Measurements from ENCODE around the gene GAS7.
"Not testable (repeated sequence)": the region's sequence is repeated elsewhere in the genome, so short reads cannot be mapped to it uniquely, and the experiment has no call there.

Gene GAS7

GRCh38 chr17:9922012-9922848, 276.2 kb downstream of the GAS7 start:
- DNase-seq: no peak

- not testable (repeated sequence) for DNase-seq
These were observed 277.2 kb downstream of the GAS7 start for GRCh38 chr17:9921216-9921615.

DNA sequence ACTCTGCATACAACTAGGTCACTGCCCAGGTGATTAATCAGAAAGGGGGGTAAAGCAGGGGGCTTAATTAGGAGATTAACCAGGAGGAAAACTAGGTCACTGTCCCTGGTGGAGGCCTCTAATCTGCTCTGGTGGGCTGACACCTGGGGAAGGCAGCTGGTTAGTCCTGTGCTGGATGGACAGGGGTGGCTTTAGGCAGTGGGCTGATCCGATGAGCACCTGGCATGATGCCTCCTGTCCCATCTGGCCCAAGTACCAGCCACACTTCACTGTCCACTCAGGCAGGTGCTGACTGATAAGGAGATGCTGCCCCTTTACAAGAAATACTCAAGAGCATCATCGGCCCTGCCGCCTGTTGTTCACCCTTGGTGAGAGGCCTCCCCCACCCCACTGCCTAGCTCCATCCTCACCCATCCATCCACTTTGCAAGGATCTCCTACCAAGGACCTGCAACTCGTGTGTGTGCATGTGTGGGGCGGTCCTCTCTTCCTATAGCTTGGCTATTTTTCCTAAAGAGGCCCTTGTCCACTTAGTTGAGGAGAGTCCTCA, 279.5 kb downstream of the GAS7 start:
- no peak for DNase-seq

DNA sequence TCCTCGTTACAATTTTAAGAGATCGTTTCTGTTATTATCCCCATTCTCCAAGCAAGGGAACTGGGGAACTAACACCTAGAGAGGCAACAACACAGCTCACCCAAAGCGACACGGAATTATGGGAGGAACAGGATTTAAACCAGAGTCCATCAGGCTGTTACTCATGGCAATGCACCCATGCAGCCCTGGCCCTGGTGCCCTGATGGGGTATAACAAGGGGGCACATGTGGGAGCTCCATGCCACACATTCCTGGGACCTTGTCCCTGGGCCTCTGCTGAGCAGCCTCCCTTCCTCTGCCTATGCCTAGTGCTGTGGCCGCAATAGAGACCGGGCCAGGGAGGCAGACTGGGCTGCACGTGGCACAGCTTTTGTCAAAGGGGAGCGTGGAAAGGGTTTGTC, 280.1 kb downstream of the GAS7 start:
- DNase-seq: no peak

- no peak for DNase-seq
These were observed 280.6 kb downstream of the GAS7 start for GRCh38 chr17:9917801-9918200.

- DNase-seq: no peak
These were observed 281.3 kb downstream of the GAS7 start for GRCh38 chr17:9917131-9917530.

DNA sequence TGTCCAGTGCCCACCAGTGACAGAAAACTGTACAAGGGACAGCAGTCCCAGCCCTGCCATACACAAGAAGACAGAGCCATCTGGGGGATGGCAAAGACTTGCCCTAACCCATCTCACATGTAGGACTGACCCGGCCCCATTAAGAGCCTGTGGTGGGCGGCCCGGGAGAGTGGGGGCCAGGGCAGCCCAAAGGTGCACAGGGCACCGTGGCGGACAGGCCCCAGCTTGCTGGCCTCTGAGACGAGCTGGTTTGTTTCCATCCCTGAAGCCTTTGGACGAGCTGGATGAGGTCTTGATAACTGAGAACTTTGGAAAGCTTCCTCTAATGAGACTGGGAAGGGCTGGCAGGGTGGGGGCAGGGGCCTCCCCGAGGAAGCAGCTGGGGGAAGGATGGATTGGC, 282.3 kb downstream of the GAS7 start:
- no peak for DNase-seq

GRCh38 chr17:9913476-9913875, 284.9 kb downstream of the GAS7 start:
- DNase-seq: no peak

GRCh38 chr17:9912121-9913099, 286.0 kb downstream of the GAS7 start:
- peak in 1 of 51 donors; percentile 37 for DNase-seq

GRCh38 chr17:9911089-9911488, 287.3 kb downstream of the GAS7 start:
- no peak for DNase-seq

- DNase-seq: no peak
These were observed 289.8 kb downstream of the GAS7 start for GRCh38 chr17:9908649-9909042.

- DNase-seq: no peak
These were observed 290.3 kb downstream of the GAS7 start for GRCh38 chr17:9907883-9908648.

- no peak for DNase-seq
These were observed 291.3 kb downstream of the GAS7 start for GRCh38 chr17:9907131-9907530.

DNA sequence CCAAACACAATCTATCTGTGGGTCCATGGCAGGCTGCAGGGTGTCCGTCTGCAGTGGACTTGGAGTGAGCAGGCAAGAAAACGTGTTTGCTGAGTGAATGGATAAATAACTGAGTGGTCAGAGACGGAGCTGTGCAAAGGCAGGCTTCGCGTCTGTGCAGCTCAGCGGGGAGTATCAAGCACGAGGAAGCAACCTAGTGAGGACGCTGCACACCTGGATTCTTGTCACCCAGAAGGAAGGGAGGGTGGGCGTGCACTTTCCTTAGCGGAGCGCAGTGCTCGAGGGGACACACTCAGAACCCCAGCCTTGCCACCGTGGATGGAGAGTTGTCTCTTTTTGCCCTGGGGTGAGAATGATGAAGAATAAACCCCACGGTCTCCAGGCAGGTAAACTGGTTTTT, 291.8 kb downstream of the GAS7 start:
- DNase-seq: no peak

GRCh38 chr17:9905902-9906301, 292.5 kb downstream of the GAS7 start:
- DNase-seq: peak in 19 of 51 donors; percentile 2 to 56 (median 15)

- no peak for DNase-seq
These were observed 293.4 kb downstream of the GAS7 start, which contains the start of gene RCVRN for GRCh38 chr17:9905078-9905415. Gene RCVRN, minus strand, starts transcription at chr17:9905271. Its CDS starts 91 bp downstream, at chr17:9905180.

DNA sequence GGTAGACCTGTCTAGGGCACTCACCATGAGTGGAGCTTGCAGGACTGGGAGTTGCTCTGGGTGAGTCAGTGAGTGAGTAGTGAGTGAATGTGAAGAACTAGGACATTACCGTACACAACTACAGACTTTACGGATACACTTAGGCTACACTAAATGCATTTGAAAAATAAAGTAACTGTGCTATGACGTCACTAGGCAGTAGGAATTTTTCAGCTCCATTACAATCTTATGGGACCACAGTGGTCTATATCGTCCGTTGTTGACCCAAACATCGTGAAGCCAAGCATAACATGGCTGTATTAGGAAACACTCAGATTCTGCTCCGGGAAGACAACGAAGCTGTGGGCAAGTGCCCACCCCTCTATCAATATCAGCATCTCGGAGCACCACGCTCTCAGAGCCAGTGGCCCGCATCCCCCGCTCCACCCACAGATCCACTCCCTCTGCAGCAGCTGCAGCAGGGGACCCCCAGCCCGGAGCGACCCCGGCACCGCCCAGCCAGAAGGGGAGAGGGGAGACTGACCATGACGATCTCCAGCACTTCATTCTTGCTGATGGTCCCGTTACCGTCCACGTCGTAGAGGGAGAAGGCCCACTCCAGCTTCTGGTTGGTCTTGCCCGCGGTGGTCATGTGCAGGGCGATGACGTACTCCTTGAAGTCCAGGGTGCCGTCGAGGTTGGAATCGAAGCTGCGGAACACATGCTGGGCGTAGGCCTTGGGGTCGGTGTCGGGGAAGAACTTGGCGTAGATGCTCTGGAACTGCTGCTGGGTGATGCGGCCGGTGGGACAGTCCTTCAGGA, 293.9 kb downstream of the GAS7 start:
- no peak for DNase-seq

GRCh38 chr17:9902120-9902519, 296.3 kb downstream of the GAS7 start:
- DNase-seq: no peak

DNA sequence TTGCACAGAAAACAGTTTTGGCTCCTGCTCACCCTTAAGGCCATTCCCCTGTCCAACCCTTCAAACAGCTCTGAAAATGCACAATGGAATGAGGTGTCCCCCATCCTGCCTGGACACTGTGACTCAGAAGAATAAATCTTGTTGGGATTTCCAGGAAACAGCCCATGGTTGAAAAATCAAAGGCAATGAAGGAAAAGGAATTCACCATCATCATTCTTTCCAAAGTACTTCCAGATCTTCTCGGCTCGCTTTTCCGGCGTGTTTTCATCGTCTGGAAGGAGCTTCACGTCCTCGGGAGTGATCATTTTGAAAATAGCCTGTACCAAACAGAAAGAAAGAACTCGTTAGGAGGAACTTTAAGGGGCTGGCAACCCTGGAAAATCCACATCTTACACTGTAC, 297.6 kb downstream of the GAS7 start:
- no peak for DNase-seq

DNA sequence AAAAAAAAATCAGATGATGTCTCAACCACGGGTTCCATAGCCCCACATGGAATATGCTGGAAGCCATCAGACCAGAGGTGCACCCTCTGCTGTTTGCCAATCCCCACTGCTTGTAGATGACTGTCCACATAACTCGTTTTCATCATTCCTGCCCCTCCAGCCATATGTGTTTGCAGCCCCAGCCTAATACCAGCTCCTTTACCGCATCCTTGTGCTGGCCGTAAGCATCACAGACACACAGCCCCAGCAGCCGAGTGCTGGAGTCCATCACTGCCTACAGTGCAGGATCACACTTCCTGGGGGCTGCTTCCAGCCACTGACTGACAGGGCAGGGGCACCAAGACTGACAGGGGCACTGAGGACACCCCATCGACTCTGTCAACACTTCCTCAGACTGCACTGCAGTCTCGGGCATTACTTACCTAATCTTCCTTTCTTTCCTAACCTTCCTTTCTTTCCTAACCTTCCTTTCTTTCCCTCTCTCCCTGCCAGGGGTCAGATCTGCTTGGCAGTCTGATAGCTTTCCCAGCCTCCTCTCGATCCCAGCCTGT, 298.3 kb downstream of the GAS7 start:
- DNase-seq: no peak

Measured in hypothalamus (tissue), 51 donors.